Measurements from ENCODE around the gene WDR26. TPM values are rescaled to one million over a fixed set of nuclear protein-coding genes. Genes with fewer than 3 reads are reported as not detected.

The WDR26 gene
- total and polyA plus RNA-seq, 9 of the 15 experiments (the other 6 are each of a cell fraction or from before 2014, with no cell fraction given), result 11.5 to 66.0 (median 39.8) TPM

DNA sequence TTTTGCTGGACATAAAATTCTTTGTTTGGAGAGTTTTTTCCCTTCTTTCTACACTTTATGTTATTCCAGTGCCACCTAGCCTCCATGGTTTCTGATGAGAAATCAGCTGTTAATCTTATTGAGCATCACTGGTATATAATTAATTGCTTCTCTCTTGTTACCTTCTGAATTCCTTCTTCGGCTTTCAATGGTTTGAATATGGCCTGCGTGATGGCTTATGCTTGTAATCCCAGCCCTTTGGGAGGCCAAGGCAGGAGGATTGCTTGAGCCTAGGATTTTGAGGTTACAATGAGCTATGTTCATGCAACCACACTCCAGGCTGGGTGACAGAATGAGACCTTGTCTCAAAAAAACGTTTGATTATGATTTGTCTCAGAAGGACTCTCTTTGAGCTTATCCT is 90.9 kb downstream of the WDR26 start (continued):
- TF ChIP-seq, protein P1, sequence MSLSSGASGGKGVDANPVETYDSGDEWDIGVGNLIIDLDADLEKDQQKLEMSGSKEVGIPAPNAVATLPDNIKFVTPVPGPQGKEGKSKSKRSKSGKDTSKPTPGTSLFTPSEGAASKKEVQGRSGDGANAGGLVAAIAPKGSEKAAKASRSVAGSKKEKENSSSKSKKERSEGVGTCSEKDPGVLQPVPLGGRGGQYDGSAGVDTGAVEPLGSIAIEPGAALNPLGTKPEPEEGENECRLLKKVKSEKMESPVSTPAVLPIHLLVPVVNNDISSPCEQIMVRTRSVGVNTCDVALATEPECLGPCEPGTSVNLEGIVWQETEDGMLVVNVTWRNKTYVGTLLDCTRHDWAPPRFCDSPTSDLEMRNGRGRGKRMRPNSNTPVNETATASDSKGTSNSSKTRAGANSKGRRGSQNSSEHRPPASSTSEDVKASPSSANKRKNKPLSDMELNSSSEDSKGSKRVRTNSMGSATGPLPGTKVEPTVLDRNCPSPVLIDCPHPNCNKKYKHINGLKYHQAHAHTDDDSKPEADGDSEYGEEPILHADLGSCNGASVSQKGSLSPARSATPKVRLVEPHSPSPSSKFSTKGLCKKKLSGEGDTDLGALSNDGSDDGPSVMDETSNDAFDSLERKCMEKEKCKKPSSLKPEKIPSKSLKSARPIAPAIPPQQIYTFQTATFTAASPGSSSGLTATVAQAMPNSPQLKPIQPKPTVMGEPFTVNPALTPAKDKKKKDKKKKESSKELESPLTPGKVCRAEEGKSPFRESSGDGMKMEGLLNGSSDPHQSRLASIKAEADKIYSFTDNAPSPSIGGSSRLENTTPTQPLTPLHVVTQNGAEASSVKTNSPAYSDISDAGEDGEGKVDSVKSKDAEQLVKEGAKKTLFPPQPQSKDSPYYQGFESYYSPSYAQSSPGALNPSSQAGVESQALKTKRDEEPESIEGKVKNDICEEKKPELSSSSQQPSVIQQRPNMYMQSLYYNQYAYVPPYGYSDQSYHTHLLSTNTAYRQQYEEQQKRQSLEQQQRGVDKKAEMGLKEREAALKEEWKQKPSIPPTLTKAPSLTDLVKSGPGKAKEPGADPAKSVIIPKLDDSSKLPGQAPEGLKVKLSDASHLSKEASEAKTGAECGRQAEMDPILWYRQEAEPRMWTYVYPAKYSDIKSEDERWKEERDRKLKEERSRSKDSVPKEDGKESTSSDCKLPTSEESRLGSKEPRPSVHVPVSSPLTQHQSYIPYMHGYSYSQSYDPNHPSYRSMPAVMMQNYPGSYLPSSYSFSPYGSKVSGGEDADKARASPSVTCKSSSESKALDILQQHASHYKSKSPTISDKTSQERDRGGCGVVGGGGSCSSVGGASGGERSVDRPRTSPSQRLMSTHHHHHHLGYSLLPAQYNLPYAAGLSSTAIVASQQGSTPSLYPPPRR (CRISPR knock-in tag; IDR thresholded peaks at IDR 0.05; ENCODE audit: borderline replicate concordance), result no peak
- TF ChIP-seq ILF3 (IDR thresholded peaks at IDR 0.05; ENCODE audit: borderline replicate concordance) (no peak), SRSF7 (optimal IDR thresholded peaks at IDR 0.05; ENCODE audit: low read depth, low read length) (no peak), SAFB (IDR thresholded peaks at IDR 0.05; ENCODE audit: borderline replicate concordance, low read depth, low read length) (no peak), JUND (IDR thresholded peaks at IDR 0.05; ENCODE audit: borderline replicate concordance, low read depth, low read length) (no peak), JUND (tag; IDR thresholded peaks at IDR 0.05; ENCODE audit: borderline replicate concordance, low read depth, low read length) (peak; percentile 27; the same call in 1 of the 3 replicates), ZKSCAN1 (IDR thresholded peaks at IDR 0.05; ENCODE audit: low read depth, low read length) (no peak), E2F3 (CRISPR knock-in tag; IDR thresholded peaks at IDR 0.05) (no peak), STAT6 (CRISPR knock-in tag; IDR thresholded peaks at IDR 0.05) (no peak), CREM (IDR thresholded peaks at IDR 0.05; ENCODE audit: low read depth) (no peak), SREBF2 (CRISPR knock-in tag; IDR thresholded peaks at IDR 0.05) (no peak), POLR2G (IDR thresholded peaks at IDR 0.05; ENCODE audit: low read depth, low read length) (no peak), GMEB1 (CRISPR knock-in tag; IDR thresholded peaks at IDR 0.05) (no peak), CREBBP (IDR thresholded peaks at IDR 0.05; ENCODE audit: low read depth, low read length) (no peak)
- TF ChIP-seq, protein P2, sequence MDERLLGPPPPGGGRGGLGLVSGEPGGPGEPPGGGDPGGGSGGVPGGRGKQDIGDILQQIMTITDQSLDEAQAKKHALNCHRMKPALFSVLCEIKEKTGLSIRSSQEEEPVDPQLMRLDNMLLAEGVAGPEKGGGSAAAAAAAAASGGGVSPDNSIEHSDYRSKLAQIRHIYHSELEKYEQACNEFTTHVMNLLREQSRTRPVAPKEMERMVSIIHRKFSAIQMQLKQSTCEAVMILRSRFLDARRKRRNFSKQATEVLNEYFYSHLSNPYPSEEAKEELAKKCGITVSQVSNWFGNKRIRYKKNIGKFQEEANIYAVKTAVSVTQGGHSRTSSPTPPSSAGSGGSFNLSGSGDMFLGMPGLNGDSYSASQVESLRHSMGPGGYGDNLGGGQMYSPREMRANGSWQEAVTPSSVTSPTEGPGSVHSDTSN (CRISPR knock-in tag; IDR thresholded peaks at IDR 0.05; ENCODE audit: low read depth), result no peak
- TF ChIP-seq, protein P2 (tag; conservative IDR thresholded peaks at IDR 0.05; ENCODE audit: low read depth), result peak; percentile 38; the same call in 1 of the 2 replicates

Measured in K562 (cell line).